Forelimb muscle (tissue), 1 donor: ENCODE data around the gene SIGLEC7. TPM values are rescaled to one million over a fixed set of nuclear protein-coding genes. Genes with fewer than 3 reads are reported as not detected.

Source experiments
- polyA plus RNA-seq: library from polyadenylated mRNA; unstranded; fragments of 120-200 nt; gene quantifications from one replicate; pipeline ENCODE4 v1.2.1, GENCODE V29; 2013; ENCODE audit not compliant: insufficient read length

SIGLEC7 gene
- polyA plus RNA-seq, 1 donor: 0.37 TPM

Other genes starting within 250 kb of the SIGLEC7 start
- gene KLK4, start 230.9 kb upstream of the SIGLEC7 start, polyA plus RNA-seq: not detected
- gene KLK5, start 189.3 kb upstream of the SIGLEC7 start, polyA plus RNA-seq: not detected
- gene KLK6, start 172.7 kb upstream of the SIGLEC7 start, polyA plus RNA-seq: 0.10 TPM
- gene KLK7, start 158.4 kb upstream of the SIGLEC7 start, polyA plus RNA-seq: not detected
- gene KLK8, start 140.7 kb upstream of the SIGLEC7 start, polyA plus RNA-seq: not detected
- 0.18 TPM for gene KLK10, start 122.6 kb upstream of the SIGLEC7 start, polyA plus RNA-seq
- not detected for gene KLK11, start 115.7 kb upstream of the SIGLEC7 start, polyA plus RNA-seq
- not detected for gene KLK12, start 107.3 kb upstream of the SIGLEC7 start, polyA plus RNA-seq
- gene KLK13, start 77.2 kb upstream of the SIGLEC7 start, polyA plus RNA-seq: not detected
- gene KLK14, start 59.4 kb upstream of the SIGLEC7 start, polyA plus RNA-seq: 0.34 TPM
- 2.4 TPM for gene CTU1, start 33.9 kb upstream of the SIGLEC7 start, polyA plus RNA-seq
- 0.65 TPM for gene SIGLEC9, start 17.4 kb upstream of the SIGLEC7 start, polyA plus RNA-seq
- gene CD33, start 82.8 kb downstream of the SIGLEC7 start, polyA plus RNA-seq: 3.8 TPM
- not detected for gene SIGLECL1, start 108.8 kb downstream of the SIGLEC7 start, polyA plus RNA-seq
- 0.10 TPM for gene IGLON5, start 169.3 kb downstream of the SIGLEC7 start, polyA plus RNA-seq
- gene VSIG10L, start 199.8 kb downstream of the SIGLEC7 start, polyA plus RNA-seq: 1.00 TPM
- 40.1 TPM for gene ETFB, start 224.1 kb downstream of the SIGLEC7 start, polyA plus RNA-seq
- gene CLDND2, start 226.7 kb downstream of the SIGLEC7 start, polyA plus RNA-seq: 1.1 TPM
- gene NKG7, start 230.4 kb downstream of the SIGLEC7 start, polyA plus RNA-seq: 3.0 TPM
- not detected for gene LIM2, start 245.7 kb downstream of the SIGLEC7 start, polyA plus RNA-seq
- gene C19orf84, start 248.3 kb downstream of the SIGLEC7 start, polyA plus RNA-seq: not detected